HG03280 (cell line): ENCODE data around the gene LAPTM5.

Experiments used
- ATAC-seq: cut with Tn5 transposase; IDR thresholded peaks from one replicate; pipeline ENCODE4 v1.9.1; 2021; ENCODE audit warnings: mild to moderate bottlenecking, moderate library complexity; ENCODE audit not compliant: unreplicated experiment

Gene LAPTM5

GRCh38 chr1:30685796-30686165 is 71.8 kb downstream of the LAPTM5 start:
- no peak for ATAC-seq

- ATAC-seq = no peak
These were observed 72.4 kb downstream of the LAPTM5 start for GRCh38 chr1:30684881-30685795.

GRCh38 chr1:30684259-30684658 is 73.3 kb downstream of the LAPTM5 start:
- no peak for ATAC-seq

- ATAC-seq = no peak
These were observed 73.9 kb downstream of the LAPTM5 start for GRCh38 chr1:30683699-30684098.
